ENCODE results near the gene THPO.

The THPO gene

DNA sequence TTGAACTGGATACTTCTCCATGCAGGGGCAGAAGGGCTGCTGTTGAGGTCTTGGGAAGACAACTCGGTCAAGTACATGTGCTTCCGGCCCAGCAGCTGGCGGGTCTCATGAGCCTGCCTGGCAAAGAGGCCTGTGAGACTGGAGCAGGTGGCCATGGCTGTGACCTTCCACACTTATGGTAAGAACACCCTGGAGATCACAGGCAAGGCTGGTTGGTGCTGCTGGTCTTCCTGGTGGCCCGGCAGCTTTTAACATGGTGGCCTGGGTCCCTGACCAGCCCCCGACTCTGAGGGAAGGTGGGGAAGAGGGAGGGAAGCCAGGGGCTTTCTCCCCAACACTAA lies 17.3 kb upstream of the THPO start:
- Histone ChIP-seq H3K36me3 (ENCODE audit: control insufficient read depth, insufficient read depth, low read length) (no peaks in the 10 kb centered on the region), H3K4me3 (ENCODE audit: low read length) (no peak overlapping the region), H3K4me1 (ENCODE audit: control insufficient read depth, insufficient read depth, low read length) (no peaks in the 10 kb centered on the region), H3K9me3 (ENCODE audit: control insufficient read depth, low read length) (no peaks in the 10 kb centered on the region), H3K9ac (ENCODE audit: low read length) (no peak overlapping the region), H3K27me3 (ENCODE audit: control insufficient read depth, insufficient read depth, low read length) (peaks cover 2% of the 10 kb centered on the region)

DNA sequence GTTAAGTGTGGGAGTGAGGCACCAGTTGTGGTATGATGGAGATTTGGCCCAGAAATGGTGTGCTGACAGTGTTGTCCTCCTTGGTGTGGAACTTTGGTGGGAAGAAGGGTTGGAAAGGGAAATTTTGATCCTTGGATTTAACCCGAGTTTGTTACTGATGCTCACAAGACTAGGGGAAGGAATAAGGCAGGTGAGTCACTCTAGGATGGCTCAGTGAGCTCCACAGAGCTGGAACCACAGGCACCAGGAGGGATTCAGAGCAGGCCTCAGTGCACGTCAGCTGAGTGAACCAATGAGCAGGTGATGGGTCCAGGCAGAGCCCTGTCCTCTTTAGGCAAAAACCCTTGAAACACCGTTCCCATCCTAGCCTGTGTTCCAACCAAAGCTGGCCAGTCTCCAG lies 13.3 kb upstream of the THPO start:
- Histone ChIP-seq H3K4me3 (ENCODE audit: low read length) (no peak overlapping the region), H3K36me3 (ENCODE audit: control insufficient read depth, insufficient read depth, low read length) (no peaks in the 10 kb centered on the region), H3K27me3 (ENCODE audit: control insufficient read depth, insufficient read depth, low read length) (no peaks in the 10 kb centered on the region), H3K9me3 (ENCODE audit: control insufficient read depth, low read length) (no peaks in the 10 kb centered on the region), H3K9ac (ENCODE audit: low read length) (no peak overlapping the region), H3K4me1 (ENCODE audit: control insufficient read depth, insufficient read depth, low read length) (no peaks in the 10 kb centered on the region)

DNA sequence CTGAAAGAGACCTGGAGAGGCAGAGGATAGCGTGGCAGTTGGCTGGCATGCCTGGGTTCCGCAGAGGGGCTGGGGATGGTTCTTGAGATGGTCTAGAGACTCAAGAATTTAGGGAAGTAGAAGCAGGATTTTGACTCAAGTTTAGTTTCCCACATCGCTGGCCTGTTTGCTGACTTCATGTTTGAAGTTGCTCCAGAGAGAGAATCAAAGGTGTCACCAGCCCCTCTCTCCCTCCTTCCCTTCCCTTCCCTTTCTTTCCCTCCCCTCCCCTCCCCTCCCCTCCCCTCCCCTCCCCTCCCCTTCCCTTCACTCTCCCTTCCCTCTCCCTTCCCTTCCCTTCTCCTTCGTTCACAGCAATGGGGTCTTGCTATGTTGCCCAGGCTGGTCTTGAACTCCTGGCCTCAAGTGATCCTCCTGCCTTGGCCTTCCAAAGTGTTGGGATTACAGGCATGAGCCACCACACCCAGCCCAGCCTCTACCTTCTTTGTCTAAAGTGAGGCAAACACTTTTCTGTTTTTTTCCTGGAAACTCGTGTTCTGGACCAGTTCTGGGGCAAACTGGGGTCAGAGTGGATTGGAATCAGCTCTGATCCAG lies 12.0 kb upstream of the THPO start:
- Histone ChIP-seq H3K27me3 (ENCODE audit: control insufficient read depth, insufficient read depth, low read length) (no peaks in the 10 kb centered on the region), H3K4me1 (ENCODE audit: control insufficient read depth, insufficient read depth, low read length) (no peaks in the 10 kb centered on the region), H3K9ac (ENCODE audit: low read length) (no peak overlapping the region), H3K36me3 (ENCODE audit: control insufficient read depth, insufficient read depth, low read length) (no peaks in the 10 kb centered on the region), H3K9me3 (ENCODE audit: control insufficient read depth, low read length) (no peaks in the 10 kb centered on the region), H3K4me3 (ENCODE audit: low read length) (no peak overlapping the region)

DNA sequence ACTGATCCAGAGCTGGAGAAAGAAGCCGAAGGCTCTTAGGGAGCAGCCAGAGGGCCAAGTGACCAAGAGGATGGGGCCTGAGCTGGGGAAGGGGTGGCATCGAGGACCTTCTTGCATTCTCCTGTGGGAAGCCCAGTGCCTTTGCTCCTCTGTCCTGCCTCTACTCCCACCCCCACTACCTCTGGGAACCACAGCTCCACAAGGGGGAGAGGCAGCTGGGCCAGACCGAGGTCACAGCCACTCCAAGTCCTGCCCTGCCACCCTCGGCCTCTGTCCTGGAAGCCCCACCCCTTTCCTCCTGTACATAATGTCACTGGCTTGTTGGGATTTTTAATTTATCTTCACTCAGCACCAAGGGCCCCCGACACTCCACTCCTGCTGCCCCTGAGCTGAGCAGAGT lies 11.4 kb upstream of the THPO start:
- H3K9ac ChIP-seq (ENCODE audit: low read length): no peak overlapping the region
- no peaks in the 10 kb centered on the region for H3K36me3 ChIP-seq (ENCODE audit: control insufficient read depth, insufficient read depth, low read length)
- H3K9me3 ChIP-seq (ENCODE audit: control insufficient read depth, low read length): no peaks in the 10 kb centered on the region
- H3K27me3 ChIP-seq (ENCODE audit: control insufficient read depth, insufficient read depth, low read length): no peaks in the 10 kb centered on the region
- no peaks in the 10 kb centered on the region for H3K4me1 ChIP-seq (ENCODE audit: control insufficient read depth, insufficient read depth, low read length)
- no peak overlapping the region for H3K4me3 ChIP-seq (ENCODE audit: low read length)

DNA sequence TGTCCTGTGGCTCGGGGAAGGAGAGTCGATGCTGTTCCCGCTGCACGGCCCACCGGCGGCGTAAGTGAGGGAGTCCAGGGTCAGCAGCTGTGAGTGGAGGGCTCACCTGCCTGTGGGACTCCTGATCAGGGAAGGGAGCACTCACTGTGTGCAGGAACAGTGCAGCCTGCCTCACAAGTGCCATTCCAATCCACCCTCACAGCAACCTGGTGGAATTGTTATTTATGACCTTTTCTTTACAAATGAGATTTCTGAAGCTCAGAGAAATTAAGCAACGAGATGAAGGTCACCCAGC lies 10.9 kb upstream of the THPO start:
- H3K9ac ChIP-seq (ENCODE audit: low read length): no peak overlapping the region
- H3K4me3 ChIP-seq (ENCODE audit: low read length): no peak overlapping the region
- H3K36me3 ChIP-seq (ENCODE audit: control insufficient read depth, insufficient read depth, low read length): no peaks in the 10 kb centered on the region
- no peaks in the 10 kb centered on the region for H3K4me1 ChIP-seq (ENCODE audit: control insufficient read depth, insufficient read depth, low read length)
- H3K27me3 ChIP-seq (ENCODE audit: control insufficient read depth, insufficient read depth, low read length): no peaks in the 10 kb centered on the region
- H3K9me3 ChIP-seq (ENCODE audit: control insufficient read depth, low read length): no peaks in the 10 kb centered on the region

DNA sequence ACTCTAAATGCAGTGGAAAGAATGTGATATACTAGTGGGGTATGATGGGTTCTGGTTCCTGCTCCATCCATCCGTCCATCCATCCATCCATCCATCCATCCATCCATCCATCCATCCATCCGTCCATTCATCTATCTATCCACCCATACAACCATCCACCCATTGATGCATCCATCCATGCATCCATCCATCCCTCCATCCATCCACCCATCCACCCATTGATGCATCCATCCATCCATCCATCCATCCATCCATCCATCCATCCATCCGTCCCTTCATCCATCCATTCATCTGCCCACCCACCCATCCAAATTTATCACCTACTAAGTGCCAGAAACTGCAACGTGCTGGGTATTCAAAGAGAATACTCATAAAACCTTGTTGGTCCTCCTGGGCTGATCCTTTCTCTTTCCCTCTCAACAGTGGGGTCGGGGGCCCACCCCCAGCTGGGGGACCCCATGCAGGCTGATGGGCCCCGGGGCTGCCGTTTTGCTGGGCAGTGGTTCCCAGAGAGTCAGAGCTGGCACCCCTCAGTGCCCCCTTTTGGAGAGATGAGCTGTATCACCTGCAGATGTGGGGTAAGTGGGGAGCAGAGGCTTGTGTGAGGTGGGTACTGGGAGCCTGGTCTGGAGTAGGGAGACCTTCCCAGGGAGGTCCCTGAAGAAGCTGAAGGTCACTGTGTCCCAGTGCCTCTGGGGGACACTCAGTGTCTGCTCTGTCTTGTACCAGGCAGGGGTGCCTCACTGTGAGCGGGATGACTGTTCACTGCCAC lies 10.3 kb upstream of the THPO start:
- no peaks in the 10 kb centered on the region for H3K9me3 ChIP-seq (ENCODE audit: control insufficient read depth, low read length)
- no peaks in the 10 kb centered on the region for H3K4me1 ChIP-seq (ENCODE audit: control insufficient read depth, insufficient read depth, low read length)
- H3K9ac ChIP-seq (ENCODE audit: low read length): no peak overlapping the region
- H3K27me3 ChIP-seq (ENCODE audit: control insufficient read depth, insufficient read depth, low read length): no peaks in the 10 kb centered on the region
- H3K4me3 ChIP-seq (ENCODE audit: low read length): no peak overlapping the region
- H3K36me3 ChIP-seq (ENCODE audit: control insufficient read depth, insufficient read depth, low read length): no peaks in the 10 kb centered on the region

DNA sequence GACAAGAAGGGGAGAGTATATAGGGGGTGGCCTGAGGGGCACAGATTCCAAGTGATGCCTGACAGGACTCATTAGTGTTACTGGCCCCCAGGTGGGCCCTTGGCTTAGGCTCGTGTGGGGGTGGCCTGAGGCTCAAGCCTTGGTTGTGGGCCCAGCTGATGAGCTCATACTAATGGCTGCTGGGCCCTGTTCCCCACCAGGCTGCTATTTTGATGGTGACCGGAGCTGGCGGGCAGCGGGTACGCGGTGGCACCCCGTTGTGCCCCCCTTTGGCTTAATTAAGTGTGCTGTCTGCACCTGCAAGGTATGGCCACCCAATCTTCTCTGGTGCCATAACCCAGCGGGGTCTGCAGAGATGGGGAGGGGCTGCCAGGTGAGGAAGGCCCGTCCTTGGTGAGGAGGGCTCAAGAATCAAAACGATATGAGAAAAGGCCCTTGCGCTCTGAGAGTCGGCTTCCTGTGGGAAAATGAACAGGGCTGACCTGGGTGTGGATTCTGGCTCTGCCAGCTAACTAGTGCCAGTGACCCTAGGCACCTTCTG lies 9.2 kb upstream of the THPO start:
- H3K36me3 ChIP-seq (ENCODE audit: control insufficient read depth, insufficient read depth, low read length): no peaks in the 10 kb centered on the region
- H3K27me3 ChIP-seq (ENCODE audit: control insufficient read depth, insufficient read depth, low read length): peaks cover 6% of the 10 kb centered on the region
- H3K9me3 ChIP-seq (ENCODE audit: control insufficient read depth, low read length): no peaks in the 10 kb centered on the region
- no peaks in the 10 kb centered on the region for H3K4me1 ChIP-seq (ENCODE audit: control insufficient read depth, insufficient read depth, low read length)
- no peak overlapping the region for H3K9ac ChIP-seq (ENCODE audit: low read length)
- no peak overlapping the region for H3K4me3 ChIP-seq (ENCODE audit: low read length)

DNA sequence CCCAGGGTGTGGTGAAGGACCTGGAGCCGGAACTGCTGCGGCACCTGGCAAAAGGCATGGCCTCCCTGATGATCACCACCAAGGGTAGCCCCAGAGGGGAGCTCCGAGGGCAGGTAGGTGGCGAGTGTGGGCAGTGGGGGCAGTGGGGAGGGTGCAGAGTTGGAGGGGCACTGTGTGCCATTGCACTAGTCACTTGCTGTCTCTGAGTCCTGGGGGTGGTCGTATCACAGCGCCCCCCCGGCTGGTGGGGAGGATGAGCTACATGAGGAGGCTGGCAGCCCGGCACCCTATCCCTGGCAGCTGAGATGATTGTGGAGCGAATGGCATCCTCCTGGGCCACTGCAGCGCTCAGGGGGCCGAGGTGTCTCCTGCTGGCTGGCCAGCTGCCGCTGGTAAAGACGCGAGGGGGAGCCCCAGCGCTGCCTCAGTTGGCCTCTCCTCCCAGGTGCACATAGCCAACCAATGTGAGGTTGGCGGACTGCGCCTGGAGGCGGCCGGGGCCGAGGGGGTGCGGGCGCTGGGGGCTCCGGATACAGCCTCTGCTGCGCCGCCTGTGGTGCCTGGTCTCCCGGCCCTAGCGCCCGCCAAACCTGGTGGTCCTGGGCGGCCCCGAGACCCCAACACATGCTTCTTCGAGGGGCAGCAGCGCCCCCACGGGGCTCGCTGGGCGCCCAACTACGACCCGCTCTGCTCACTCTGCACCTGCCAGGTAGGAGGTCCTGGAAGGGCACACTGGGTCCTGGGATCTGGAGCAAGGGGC lies 8.2 kb upstream of the THPO start:
- H3K9ac ChIP-seq (ENCODE audit: low read length): no peak overlapping the region
- peaks cover 4% of the 10 kb centered on the region for H3K4me1 ChIP-seq (ENCODE audit: control insufficient read depth, insufficient read depth, low read length)
- H3K27me3 ChIP-seq (ENCODE audit: control insufficient read depth, insufficient read depth, low read length): peaks cover 16% of the 10 kb centered on the region
- no peak overlapping the region for H3K4me3 ChIP-seq (ENCODE audit: low read length)
- H3K36me3 ChIP-seq (ENCODE audit: control insufficient read depth, insufficient read depth, low read length): no peaks in the 10 kb centered on the region
- no peaks in the 10 kb centered on the region for H3K9me3 ChIP-seq (ENCODE audit: control insufficient read depth, low read length)

DNA sequence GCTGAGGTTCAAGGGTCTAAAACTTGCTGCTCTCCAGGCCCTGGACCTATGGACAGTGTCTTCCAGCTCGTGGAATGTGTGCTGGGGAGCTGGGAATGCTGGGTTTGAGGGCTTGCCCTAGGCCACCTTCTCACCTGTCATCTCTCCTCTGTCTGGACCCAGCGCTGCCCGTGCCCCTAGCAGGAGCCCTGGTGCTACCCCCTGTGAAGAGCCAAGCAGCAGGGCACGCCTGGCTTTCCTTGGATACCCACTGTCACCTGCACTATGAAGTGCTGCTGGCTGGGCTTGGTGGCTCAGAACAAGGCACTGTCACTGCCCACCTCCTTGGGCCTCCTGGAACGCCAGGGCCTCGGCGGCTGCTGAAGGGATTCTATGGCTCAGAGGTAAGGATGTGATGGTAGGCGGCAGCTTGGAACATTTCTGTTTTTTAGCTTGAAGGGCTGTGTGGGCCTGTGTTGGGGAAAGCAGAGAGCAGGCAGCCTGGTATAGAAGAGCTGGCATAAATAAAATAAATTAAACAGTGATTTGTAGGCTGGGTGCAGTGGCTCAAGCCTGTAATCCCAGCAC lies 6.9 kb upstream of the THPO start:
- peaks cover 11% of the 10 kb centered on the region for H3K4me1 ChIP-seq (ENCODE audit: control insufficient read depth, insufficient read depth, low read length)
- no peak overlapping the region for H3K4me3 ChIP-seq (ENCODE audit: low read length)
- H3K36me3 ChIP-seq (ENCODE audit: control insufficient read depth, insufficient read depth, low read length): no peaks in the 10 kb centered on the region
- peaks cover 24% of the 10 kb centered on the region for H3K27me3 ChIP-seq (ENCODE audit: control insufficient read depth, insufficient read depth, low read length)
- no peaks in the 10 kb centered on the region for H3K9me3 ChIP-seq (ENCODE audit: control insufficient read depth, low read length)
- H3K9ac ChIP-seq (ENCODE audit: low read length): no peak overlapping the region

DNA sequence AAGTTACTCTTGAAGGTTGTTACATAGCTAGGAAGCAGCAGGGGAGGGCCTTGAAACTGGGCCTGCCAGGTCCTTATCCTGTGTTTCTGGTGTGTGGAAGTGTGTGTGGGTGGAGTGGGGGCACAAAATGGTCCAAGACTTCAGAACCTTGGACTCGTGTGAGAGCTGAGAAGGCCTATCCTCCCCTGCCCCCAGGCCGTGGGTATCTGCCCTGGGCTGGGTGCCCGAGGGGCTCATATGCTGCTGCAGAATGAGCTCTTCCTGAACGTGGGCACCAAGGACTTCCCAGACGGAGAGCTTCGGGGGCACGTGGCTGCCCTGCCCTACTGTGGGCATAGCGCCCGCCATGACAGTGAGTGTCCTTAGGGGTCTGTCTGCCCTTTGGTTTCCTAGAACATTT lies 6.3 kb upstream of the THPO start:
- Histone ChIP-seq H3K4me3 (ENCODE audit: low read length) (no peak overlapping the region), H3K36me3 (ENCODE audit: control insufficient read depth, insufficient read depth, low read length) (no peaks in the 10 kb centered on the region), H3K9me3 (ENCODE audit: control insufficient read depth, low read length) (no peaks in the 10 kb centered on the region), H3K9ac (ENCODE audit: low read length) (no peak overlapping the region), H3K4me1 (ENCODE audit: control insufficient read depth, insufficient read depth, low read length) (peaks cover 13% of the 10 kb centered on the region), H3K27me3 (ENCODE audit: control insufficient read depth, insufficient read depth, low read length) (peaks cover 26% of the 10 kb centered on the region)

DNA sequence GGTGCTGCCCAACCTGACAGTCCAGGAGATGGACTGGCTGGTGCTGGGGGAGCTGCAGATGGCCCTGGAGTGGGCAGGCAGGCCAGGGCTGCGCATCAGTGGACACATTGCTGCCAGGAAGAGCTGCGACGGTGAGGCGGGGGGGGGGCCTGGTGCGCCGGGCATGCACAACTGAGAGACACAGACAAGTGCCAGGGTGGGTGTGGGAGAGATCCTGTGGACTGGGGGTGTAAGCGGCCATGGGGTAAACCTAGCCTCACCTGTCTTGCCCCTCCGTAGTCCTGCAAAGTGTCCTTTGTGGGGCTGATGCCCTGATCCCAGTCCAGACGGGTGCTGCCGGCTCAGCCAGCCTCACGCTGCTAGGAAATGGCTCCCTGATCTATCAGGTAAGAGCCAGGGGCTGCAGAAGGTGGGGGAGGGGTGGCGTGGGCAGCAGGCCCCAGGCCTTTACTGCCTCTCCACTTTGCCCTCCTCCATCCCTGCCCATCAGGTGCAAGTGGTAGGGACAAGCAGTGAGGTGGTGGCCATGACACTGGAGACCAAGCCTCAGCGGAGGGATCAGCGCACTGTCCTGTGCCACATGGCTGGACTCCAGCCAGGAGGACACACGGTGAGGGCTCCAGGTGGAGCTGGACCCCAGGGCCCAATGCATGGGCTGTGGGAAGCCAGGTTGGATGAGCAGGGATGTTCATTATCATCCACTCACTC lies 5.2 kb upstream of the THPO start:
- Histone ChIP-seq H3K4me3 (ENCODE audit: low read length) (no peak overlapping the region), H3K36me3 (ENCODE audit: control insufficient read depth, insufficient read depth, low read length) (no peaks in the 10 kb centered on the region), H3K9me3 (ENCODE audit: control insufficient read depth, low read length) (no peaks in the 10 kb centered on the region), H3K9ac (ENCODE audit: low read length) (no peak overlapping the region), H3K27me3 (ENCODE audit: control insufficient read depth, insufficient read depth, low read length) (peaks cover 37% of the 10 kb centered on the region), H3K4me1 (ENCODE audit: control insufficient read depth, insufficient read depth, low read length) (peaks cover 16% of the 10 kb centered on the region)

Data from mucosa of stomach (tissue), 1 donor.